ENCODE measurements around the gene ATP13A1.
"Not testable (repeated sequence)": the region's sequence is repeated elsewhere in the genome, so short reads cannot be mapped to it uniquely, and the experiment has no call there.

The ATP13A1 gene

GRCh38 chr19:19665420-19665948, 2.0 kb upstream of the ATP13A1 start:
- not testable (repeated sequence) for DNase-seq (ENCODE audit: extremely low read depth in 1 of 2, low read depth in 1 of 2)

GRCh38 chr19:19662871-19663255, 613 bp downstream of the ATP13A1 start:
- DNase-seq (ENCODE audit: extremely low read depth in 1 of 2, low read depth in 1 of 2), result no peak

DNA sequence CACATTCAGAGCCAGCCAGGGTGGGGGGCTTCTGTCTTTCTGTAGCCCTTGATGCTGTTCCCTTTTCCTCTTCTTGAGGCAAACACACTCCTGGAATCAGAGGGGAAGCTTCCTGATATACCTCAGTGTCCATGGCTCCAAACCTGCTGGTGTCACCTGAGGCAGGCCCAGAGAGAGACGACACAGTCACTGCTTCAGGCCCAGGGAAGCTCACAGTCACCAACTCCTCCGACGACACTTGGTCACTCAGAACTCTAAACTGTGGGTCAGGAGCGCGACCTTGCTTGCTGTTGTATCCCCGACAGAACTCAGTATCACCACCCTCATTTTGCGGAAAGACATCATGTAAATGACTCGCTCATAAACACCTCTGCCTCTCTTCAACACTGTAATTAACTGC, 1.1 kb downstream of the ATP13A1 start:
- no peak for DNase-seq (ENCODE audit: extremely low read depth in 1 of 2, low read depth in 1 of 2)

DNA sequence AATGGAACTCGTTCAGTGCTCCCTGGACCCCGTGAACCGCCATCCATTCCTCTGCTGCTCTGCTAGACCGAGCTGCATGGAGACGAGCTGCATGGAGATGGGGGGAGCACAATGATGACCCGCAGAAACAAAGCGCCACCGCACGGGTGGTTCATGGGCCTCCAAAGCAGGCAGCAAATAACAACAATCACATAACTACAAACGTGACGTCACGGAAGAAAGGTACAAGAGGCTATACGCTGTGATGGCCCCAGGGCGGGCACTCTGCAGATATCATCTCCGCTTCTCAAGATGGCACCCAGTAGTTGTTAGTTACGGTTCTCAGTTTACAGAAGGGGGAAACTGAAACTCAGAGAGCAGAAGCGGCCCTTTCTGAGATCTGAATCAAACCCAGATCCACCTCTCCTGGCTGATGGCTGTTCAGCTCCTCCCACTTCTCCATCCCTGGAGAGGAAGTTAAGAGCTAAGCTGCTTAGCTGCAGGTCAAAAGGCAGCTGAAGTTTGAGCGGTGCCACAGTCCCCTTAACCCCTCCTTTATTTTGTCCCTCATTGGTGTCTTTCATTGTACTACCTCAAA, 1.7 kb downstream of the ATP13A1 start:
- no peak for DNase-seq (ENCODE audit: extremely low read depth in 1 of 2, low read depth in 1 of 2)

- no peak for DNase-seq (ENCODE audit: extremely low read depth in 1 of 2, low read depth in 1 of 2)
Observed at GRCh38 chr19:19661141-19661674, 2.3 kb downstream of the ATP13A1 start.

DNA sequence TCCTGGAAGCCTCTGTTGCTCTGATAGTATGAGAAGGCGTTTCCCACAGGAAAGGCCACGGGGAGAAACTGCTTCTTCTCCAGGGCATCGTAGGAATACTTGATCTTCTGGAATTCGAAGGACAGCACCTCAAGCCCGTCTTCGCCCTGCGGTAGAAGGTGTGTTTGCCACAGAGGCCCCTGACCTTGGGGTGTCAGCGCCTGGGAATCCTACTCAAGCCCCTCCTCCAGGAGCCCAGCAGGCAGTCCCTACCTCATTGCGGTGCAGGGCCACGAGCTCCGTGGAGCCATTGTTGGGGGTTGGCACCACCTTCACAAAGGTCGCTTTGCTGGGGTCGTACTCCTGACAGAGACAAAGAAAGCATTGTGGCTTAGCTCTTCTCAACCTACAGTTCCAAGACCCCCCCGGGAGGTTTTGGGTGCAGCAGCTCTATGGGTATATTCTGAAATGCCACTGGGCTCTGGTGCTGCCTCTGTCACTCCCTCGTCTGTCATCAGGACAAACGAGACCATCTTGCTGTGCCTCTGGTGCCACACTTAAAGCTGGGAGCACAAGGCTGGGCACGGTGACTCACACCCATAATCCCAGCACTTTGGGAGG, 3.7 kb downstream of the ATP13A1 start:
- no peak for DNase-seq (ENCODE audit: extremely low read depth in 1 of 2, low read depth in 1 of 2)

DNA sequence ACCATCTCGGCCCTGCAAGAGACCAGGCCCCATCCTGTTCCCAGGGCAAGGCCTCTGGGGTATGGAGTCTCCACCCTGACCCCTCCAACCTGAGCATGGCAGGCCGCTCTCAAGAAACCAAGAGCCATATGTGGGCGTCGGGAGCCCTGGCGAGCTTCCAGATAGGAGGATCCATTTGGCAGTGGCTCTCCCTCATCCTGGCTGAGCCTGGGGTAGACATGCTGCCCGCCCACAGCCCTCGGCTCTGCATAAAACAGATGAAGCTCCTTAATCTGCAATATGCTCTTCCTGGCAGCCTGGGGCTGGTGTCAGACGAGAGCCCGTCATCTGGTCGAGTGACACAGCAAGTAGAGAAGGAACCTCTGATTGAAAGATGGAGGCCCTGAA, 6.1 kb downstream of the ATP13A1 start:
- DNase-seq (ENCODE audit: extremely low read depth in 1 of 2, low read depth in 1 of 2), result no peak

DNA sequence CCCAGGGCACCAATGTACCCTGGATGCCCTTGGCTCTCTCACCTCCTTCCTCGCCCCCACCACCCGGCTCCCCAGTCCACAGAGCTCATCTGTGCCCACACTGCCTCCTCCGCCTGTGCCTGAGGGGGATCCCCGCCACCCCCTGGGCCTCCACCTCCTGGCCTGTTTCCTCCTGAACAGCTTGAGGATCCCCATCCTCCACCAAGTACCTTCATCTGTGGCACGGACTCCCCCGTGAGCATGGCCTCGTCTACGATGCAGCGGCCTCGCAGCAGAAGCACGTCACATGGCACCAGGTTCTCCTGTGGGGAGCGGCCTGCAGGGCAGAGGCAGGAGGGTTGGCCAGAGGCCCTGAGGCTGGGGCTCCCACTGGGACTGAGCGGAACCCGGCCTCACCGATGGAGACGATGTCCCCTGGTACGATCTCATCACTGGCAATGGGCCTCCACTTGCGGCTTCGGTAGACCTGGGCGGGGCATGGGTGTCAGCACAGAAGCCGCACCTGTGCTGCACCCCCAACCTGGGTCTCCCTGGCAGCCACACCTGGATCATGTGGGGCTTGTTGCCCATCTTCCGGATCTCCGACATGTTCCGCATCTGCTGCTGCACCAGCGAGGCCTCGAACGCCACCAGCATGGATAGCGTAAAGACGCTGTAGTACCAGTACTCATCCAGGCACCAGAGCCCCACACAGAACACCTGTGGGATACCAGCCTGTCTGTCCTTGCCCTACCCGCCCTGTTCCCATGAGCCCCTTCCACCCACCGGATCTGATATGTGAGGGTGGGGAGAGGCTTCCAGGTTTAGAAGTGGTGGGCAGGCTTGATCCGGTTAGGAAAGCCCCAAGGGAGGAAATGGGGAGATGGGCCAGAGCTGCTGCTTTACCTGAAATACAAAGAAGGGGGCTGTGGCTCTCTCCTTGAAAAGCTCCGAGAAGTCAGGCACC, 6.8 kb downstream of the ATP13A1 start:
- no peak for DNase-seq (ENCODE audit: extremely low read depth in 1 of 2, low read depth in 1 of 2)

DNA sequence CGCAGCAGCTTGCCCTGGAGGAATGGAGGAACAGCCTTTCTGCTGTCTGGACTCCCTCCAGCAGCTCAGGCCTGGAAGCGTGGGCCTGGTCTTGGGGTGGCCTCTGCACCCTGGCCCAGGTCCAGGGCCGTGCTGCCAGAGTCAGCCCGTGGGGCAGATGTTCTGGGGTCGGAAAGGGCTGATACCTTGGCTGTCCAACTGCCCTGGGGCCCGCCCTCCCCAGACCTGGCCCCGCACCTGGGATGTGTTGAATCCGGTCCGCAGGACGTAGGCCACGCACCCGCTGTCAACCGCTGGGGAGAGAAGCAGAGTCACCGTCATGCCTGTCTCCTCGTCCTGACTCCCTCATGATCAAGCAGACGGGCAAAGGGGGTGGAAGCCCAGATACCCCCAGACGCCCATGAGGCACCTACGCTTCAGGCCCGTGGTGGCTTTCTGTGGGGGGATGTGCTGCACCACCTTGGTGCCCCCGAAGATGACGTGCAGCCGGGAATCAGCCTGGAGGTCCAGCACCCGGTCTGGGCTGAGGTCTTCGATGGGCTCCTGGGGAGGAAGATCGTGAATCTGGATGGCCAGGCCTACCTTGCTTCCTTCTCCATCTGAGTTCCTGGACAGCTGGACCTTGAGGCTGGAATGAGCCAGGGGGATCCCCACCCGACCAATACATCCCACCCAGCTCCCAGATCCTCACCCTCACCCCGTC, 7.7 kb downstream of the ATP13A1 start:
- no peak for DNase-seq (ENCODE audit: extremely low read depth in 1 of 2, low read depth in 1 of 2)

GRCh38 chr19:19655051-19655594, 8.4 kb downstream of the ATP13A1 start:
- DNase-seq (ENCODE audit: extremely low read depth in 1 of 2, low read depth in 1 of 2), result no peak

GRCh38 chr19:19654441-19654840, 9.0 kb downstream of the ATP13A1 start:
- DNase-seq (ENCODE audit: extremely low read depth in 1 of 2, low read depth in 1 of 2), result no peak

GRCh38 chr19:19653597-19654147, 9.8 kb downstream of the ATP13A1 start:
- DNase-seq (ENCODE audit: extremely low read depth in 1 of 2, low read depth in 1 of 2), result no peak

DNA sequence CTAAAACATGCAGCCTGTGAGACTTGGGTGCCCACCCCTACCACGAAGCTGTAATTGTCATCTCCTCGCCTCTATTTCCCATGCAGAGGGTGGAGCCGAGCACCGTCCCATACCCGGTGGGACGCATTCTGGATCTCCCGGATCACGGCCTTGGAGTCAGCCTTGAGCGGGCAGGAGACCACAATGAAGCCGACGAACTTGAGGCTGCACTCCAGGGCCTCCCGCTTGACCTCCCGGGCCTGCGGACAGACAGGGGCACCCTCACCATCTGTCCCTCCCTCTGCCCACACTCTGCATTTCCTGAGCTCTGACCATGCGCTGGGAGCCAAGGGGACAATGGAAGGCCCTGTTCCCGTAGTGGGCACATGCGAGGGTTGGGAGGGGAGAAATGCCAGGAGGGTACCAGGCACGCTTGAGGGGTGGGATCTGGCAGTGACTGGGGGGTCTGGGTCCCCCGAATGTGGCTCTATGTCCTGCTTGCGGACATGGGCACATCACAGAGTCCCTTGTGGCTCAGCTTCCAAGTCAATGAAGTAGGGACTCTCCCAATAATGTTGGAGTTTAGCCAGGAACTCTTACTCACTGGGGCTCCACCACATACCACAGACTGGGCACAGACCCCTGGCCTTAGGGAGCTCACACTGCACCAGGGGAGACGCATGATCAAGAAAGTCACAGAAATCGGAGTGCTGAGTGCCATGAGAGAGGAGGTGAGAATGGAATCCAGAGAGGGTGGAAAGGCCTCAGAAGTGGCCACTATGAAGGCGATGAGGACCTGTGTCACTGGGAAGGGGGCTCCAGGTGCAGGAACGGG, 10.8 kb downstream of the ATP13A1 start:
- DNase-seq (ENCODE audit: extremely low read depth in 1 of 2, low read depth in 1 of 2), result no peak

DNA sequence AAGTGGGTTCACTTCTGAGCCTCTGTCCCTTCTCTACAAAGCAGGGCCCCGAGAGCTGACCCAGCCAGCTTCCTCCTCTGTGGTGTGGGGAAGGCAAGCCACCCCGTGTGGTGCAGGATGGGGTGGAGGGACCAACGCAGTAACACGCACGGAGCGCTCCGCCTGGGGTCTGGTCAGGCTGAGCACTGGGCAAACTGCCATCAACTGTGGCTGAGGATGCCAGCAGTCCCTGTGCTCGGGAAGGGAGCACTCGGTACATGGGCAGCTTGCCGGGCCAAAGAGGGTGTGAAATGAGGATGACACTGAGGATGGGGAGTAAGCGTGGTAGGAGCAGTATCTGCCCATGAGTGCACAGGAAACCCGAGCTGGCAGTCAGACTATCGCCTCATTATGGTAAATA, 12.4 kb downstream of the ATP13A1 start:
- no peak for DNase-seq (ENCODE audit: extremely low read depth in 1 of 2, low read depth in 1 of 2)

DNA sequence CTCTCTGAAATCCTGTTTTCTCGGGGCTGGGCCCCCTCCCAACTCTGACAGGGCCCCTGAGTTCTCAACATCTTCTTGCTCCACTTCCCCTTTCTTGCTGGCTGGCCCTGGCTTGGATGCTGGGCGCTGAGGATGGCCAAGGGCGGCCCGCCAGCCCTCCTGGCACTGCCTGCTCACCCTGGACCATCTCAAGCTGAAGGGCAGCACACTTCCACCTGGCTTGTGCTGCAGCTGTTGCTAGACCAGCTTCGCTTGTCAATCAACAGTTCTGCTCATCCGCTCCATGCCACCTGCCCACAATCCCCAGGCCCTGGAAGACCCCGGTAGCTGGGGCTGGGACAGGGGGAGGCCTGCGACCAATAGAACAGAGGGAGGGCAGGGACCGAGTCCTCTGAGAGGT, 13.1 kb downstream of the ATP13A1 start:
- no peak for DNase-seq (ENCODE audit: extremely low read depth in 1 of 2, low read depth in 1 of 2)

DNA sequence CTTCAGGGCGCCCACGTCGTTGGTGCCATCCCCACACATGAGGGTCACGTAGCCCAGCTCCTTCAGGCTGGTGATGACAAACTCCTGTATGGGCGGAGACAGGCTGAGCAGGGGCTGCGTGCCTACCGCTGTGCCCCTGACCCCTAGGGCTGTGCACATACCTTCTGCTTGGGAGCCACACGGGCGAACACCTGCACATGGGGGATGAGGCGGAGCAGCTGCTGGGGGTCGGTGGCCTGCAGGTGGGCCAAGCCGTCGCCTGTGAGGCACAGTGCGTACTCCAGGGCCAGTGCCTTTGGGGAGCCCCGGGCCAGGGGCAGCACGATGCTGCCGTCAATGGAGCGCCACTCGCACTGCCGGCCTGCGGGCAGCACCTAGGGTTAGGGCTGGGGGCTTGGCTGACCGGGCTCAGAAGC, 13.9 kb downstream of the ATP13A1 start:
- DNase-seq (ENCODE audit: extremely low read depth in 1 of 2, low read depth in 1 of 2), result no peak

DNA sequence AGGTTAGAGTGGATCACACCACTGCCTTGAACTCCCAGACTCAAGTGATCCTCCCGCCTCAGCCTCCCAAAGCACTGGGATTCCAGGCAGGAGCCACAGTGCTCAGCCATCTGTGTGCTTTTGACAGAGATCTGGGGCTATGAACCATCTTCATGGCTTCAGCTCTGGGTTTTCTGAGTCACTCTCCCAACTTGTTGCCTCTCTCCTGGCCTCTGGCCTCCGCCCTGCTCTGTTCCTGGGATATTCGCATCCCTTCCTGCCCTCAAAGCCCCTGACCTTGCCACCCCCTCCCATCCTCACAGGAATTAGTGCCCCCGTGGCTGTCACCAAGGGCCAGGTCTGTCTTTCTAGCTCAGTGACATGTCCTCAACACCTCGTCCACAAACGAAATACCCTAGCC, 14.3 kb downstream of the ATP13A1 start:
- DNase-seq (ENCODE audit: extremely low read depth in 1 of 2, low read depth in 1 of 2), result no peak

DNA sequence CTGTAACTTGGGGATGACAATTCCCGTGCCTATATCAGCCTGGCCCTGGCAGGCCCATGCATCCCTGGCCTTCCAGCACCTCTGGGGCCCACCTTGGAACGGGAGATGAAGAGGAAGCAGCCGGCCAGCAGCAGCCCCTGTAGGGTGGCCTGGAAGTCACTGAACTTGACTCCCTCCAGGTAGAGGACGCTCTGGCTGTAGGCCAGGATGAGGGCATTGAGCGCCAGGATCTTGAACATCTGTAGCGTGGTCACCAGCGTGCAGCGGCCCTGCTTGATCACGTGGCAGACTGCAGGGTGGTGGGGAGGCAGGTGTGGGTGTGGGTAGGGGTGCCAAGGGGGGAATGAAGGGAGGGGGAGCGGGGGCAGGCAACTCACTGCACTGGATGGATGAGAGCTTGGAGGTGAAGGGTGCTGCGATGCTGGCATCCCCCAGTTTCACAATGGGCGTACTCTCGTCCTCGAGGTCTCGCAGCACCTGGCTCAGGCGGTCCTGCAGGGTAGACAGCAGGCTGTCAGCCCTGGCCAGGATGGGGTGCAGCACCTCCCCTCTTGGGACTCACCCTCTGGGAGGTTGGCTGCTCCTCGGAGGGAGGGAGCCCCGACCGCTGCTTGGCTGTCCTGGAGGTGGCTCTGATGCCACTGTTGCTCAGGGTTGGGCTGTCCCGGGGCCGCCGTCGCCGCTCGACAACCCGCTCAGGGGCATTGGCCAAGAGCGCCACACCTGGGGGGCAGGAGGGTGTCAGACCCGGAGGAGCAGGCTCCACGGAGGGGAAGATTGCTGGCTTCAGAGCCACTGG, 16.2 kb downstream of the ATP13A1 start:
- no peak for DNase-seq (ENCODE audit: extremely low read depth in 1 of 2, low read depth in 1 of 2)
